Skeletal muscle satellite cell (primary cell): ENCODE measurements around the gene AGPAT3.
A peak's percentile ranks its signal among the peaks of the same experiment; 100 is the strongest.
"Not testable (repeated sequence)": the region's sequence is repeated elsewhere in the genome, so short reads cannot be mapped to it uniquely, and the experiment has no call there.

Source experiments
- H3K27me3 ChIP-seq: 2 replicates; pipeline ENCODE4 v1.7.0; 2013; ENCODE audit warnings: low read length; ENCODE audit not compliant: control insufficient read depth, insufficient read depth
- H3K36me3 ChIP-seq: 2 replicates; pipeline ENCODE4 v1.7.0; 2013; ENCODE audit warnings: mild to moderate bottlenecking, control low read depth, low read length; ENCODE audit not compliant: insufficient read depth
- H3K4me1 ChIP-seq: 2 replicates; pipeline ENCODE4 v1.7.0; 2013; ENCODE audit warnings: low read length; ENCODE audit not compliant: control insufficient read depth, insufficient read depth
- H3K4me2 ChIP-seq: 2 replicates; pipeline ENCODE4 v1.7.0; 2013; ENCODE audit warnings: mild to moderate bottlenecking, low read length
- H3K4me3 ChIP-seq: 2 replicates; pipeline ENCODE4 v1.7.0; 2013; ENCODE audit warnings: low read length
- H3K9ac ChIP-seq: 2 replicates; pipeline ENCODE4 v1.7.0; 2013; ENCODE audit warnings: mild to moderate bottlenecking, low read depth, low read length, moderate library complexity
- H3K9me3 ChIP-seq: replicated peaks from 2 replicates; pipeline ENCODE4 v1.7.0; 2013; ENCODE audit warnings: mild to moderate bottlenecking, control low read depth, low read length

AGPAT3 gene

GRCh38 chr21:43890042-43890441, 25.0 kb downstream of the AGPAT3 start:
- H3K9me3 ChIP-seq: no peaks in the 10 kb centered on the region
- H3K27me3 ChIP-seq: no peaks in the 10 kb centered on the region
- no peak overlapping the region for H3K4me2 ChIP-seq

DNA sequence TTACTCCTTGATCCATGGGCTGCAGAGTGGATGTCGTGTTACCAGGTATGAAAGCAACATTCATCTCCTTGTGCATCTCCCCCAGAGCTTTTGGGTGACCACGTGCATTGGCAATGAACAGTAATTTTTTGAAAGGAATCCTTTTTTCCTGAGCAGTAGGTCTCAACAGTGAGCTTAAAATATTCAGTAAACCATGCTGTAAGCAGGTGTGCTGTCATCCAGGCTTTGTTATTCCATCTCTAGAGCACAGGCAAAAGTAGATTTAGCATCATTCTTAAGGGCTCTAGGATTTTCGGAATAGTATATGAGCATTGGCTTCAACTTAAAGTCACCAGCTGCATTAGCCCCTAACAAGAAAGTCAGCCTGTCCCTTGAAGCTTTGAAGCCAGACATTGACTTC, 27.3 kb downstream of the AGPAT3 start:
- H3K9ac ChIP-seq: no peak overlapping the region
- no peak overlapping the region for H3K4me3 ChIP-seq
- H3K36me3 ChIP-seq: peaks cover 4% of the 10 kb centered on the region
- no peak overlapping the region for H3K4me2 ChIP-seq
- H3K9me3 ChIP-seq: no peaks in the 10 kb centered on the region
- no peaks in the 10 kb centered on the region for H3K27me3 ChIP-seq
- H3K4me1 ChIP-seq: peaks cover 5% of the 10 kb centered on the region

More at GRCh38 chr21:43890042-43890441, 25.0 kb downstream of the AGPAT3 start:
- Histone ChIP-seq H3K4me1 (peaks cover 5% of the 10 kb centered on the region), H3K36me3 (peaks cover 4% of the 10 kb centered on the region), H3K4me3 (no peak overlapping the region), H3K9ac (no peak overlapping the region)

- Histone ChIP-seq H3K27me3 (no peaks in the 10 kb centered on the region), H3K4me1 (peaks cover 5% of the 10 kb centered on the region), H3K36me3 (peaks cover 4% of the 10 kb centered on the region), H3K4me3 (no peak overlapping the region), H3K9me3 (no peaks in the 10 kb centered on the region), H3K4me2 (peak overlapping the region; percentile 64), H3K9ac (no peak overlapping the region)
Observed at GRCh38 chr21:43892984-43893535, 28.0 kb downstream of the AGPAT3 start.

DNA sequence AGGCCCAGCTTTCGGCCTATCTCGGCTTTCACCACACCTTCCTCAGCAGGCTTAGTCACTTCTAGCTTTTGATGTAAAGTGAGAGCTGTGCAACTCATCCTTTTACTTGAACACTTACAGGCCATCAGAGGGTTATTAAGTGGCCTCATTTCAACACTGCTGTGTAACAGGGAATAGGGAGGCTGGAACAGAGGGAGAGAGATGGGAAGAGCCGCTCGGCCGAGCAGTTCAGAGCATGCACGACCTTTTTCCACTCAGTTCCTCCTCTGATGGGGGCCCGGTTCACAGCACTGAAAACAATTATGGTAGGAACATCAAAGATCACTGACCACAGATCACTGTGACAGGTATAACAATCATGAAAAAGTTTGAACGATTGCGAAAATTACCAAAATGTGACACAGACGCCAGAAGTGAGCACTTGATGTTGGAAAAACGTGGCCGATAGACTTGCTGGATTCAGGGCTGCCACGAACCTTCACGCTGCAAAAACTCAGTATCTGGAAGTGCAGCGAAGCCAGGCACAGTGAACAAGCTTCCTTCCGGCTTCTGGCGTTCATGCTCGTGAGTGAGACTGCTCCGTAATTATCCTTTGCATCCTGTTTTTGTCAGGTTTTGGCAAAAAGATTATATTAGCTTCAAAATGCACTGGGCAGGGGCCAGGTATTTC, 28.6 kb downstream of the AGPAT3 start:
- no peak overlapping the region for H3K4me3 ChIP-seq
- no peak overlapping the region for H3K9ac ChIP-seq

DNA sequence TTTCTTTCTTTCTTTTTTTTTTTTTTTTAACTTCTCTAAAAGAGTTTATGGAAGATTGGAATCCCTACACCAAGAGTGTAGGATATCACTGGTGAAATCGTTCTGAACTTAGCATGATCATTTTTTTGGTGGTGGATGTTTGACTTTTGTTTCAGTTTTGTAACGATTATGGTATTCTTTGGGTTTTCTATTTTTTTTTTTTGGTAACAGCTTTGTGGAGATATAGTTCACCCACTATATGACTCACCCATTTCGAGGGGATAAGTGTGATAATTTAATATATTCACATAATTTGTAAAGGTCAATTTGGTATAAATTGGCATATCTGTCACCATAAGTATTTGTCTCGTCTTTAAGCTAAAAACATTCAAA, 29.2 kb downstream of the AGPAT3 start:
- Histone ChIP-seq H3K27me3 (no peaks in the 10 kb centered on the region), H3K4me2 (peak overlapping the region; percentile 64), H3K9me3 (no peaks in the 10 kb centered on the region), H3K9ac (no peak overlapping the region), H3K4me3 (no peak overlapping the region), H3K4me1 (peaks cover 5% of the 10 kb centered on the region), H3K36me3 (peaks cover 4% of the 10 kb centered on the region)

More for the DNA sequence above, 28.6 kb downstream of the AGPAT3 start:
- Histone ChIP-seq H3K36me3 (peaks cover 4% of the 10 kb centered on the region), H3K4me2 (peak overlapping the region; percentile 64), H3K9me3 (no peaks in the 10 kb centered on the region), H3K4me1 (peaks cover 5% of the 10 kb centered on the region), H3K27me3 (no peaks in the 10 kb centered on the region)

DNA sequence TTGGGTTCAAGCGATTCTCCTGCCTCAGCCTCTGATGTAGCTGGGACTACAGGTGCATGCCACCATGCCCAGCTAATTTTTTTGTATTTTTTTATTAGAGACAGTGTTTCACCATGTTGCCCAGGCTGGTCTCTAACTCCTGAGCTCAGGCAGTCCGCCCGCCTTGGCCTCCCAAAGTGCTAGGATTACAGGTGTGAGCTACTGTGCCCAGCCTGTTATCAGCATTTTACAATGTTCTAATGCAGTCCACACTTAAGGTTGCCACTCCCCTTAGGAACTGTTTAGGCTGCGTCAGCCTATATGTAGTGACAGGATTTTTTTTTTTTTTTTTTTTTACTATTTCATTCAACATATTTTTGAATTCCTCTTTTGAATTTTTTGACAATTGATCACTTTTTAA, 30.2 kb downstream of the AGPAT3 start:
- H3K4me2 ChIP-seq: no peak overlapping the region
- H3K36me3 ChIP-seq: peaks cover 4% of the 10 kb centered on the region
- H3K27me3 ChIP-seq: no peaks in the 10 kb centered on the region
- no peaks in the 10 kb centered on the region for H3K9me3 ChIP-seq
- no peak overlapping the region for H3K4me3 ChIP-seq
- peaks cover 5% of the 10 kb centered on the region for H3K4me1 ChIP-seq
- no peak overlapping the region for H3K9ac ChIP-seq

GRCh38 chr21:43896696-43897299, 31.8 kb downstream of the AGPAT3 start:
- not testable (repeated sequence) for H3K4me2 ChIP-seq, H3K9ac ChIP-seq, H3K4me1 ChIP-seq, H3K36me3 ChIP-seq, H3K4me3 ChIP-seq, H3K9me3 ChIP-seq, H3K27me3 ChIP-seq

DNA sequence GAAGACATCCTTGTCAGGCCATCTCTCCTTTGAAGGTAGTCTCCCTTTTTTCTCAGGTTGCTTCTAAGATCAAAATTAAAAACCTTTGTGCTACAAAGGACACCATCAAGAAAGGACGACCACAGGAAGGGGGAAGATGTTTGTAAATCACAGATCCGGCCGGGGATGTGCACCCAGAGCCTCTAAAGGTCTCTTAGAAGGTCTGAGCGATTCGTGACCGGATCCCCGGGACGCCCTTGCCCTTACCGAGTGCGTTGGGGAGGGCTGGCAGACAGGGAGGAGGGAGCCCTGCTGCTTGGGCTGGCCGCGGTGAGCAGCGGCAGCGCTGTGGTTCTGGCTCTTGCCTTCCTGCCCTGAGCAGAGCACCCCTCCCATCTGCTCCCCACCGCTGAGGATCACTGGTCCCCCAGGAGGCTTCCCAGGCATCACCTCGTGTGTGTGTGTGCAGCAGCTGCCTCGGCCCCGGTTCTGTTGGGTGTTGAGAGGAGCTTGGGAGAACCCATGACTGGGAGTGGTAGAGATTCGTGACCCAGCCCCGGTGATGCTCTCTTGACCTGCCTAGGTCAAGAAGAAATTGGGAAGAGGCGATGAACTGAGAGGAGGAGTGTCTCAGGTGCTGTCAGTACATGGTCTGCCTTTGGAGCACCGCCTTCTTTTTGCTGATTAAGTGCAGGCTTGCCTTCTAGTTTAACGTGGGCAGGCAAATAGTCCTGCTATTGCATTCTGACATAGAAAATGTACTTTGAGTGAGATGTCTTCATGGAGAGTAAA, 34.5 kb downstream of the AGPAT3 start:
- Histone ChIP-seq H3K27me3 (no peaks in the 10 kb centered on the region), H3K9me3 (no peaks in the 10 kb centered on the region), H3K9ac (no peak overlapping the region), H3K4me1 (peaks cover 12% of the 10 kb centered on the region), H3K4me2 (no peak overlapping the region), H3K4me3 (no peak overlapping the region), H3K36me3 (no peaks in the 10 kb centered on the region)

GRCh38 chr21:43900078-43900385, 35.0 kb downstream of the AGPAT3 start:
- H3K9ac ChIP-seq: no peak overlapping the region
- H3K9me3 ChIP-seq: no peaks in the 10 kb centered on the region
- H3K4me3 ChIP-seq: no peak overlapping the region
- H3K36me3 ChIP-seq: no peaks in the 10 kb centered on the region
- no peak overlapping the region for H3K4me2 ChIP-seq
- H3K4me1 ChIP-seq: peaks cover 12% of the 10 kb centered on the region
- H3K27me3 ChIP-seq: no peaks in the 10 kb centered on the region

- Histone ChIP-seq H3K9me3 (no peaks in the 10 kb centered on the region), H3K36me3 (no peaks in the 10 kb centered on the region), H3K27me3 (no peaks in the 10 kb centered on the region), H3K4me3 (no peak overlapping the region), H3K4me1 (peaks cover 12% of the 10 kb centered on the region), H3K9ac (no peak overlapping the region), H3K4me2 (no peak overlapping the region)
Observed at GRCh38 chr21:43900690-43901089, 35.7 kb downstream of the AGPAT3 start.

- H3K9ac ChIP-seq: no peak overlapping the region
- H3K4me3 ChIP-seq: no peak overlapping the region
- no peaks in the 10 kb centered on the region for H3K27me3 ChIP-seq
- no peaks in the 10 kb centered on the region for H3K9me3 ChIP-seq
- no peak overlapping the region for H3K4me2 ChIP-seq
- H3K36me3 ChIP-seq: peaks cover 6% of the 10 kb centered on the region
- H3K4me1 ChIP-seq: peaks cover 12% of the 10 kb centered on the region
Observed at GRCh38 chr21:43902441-43902840, 37.4 kb downstream of the AGPAT3 start.
